Testis (tissue), 3 donors: ENCODE data around the gene PARVG. TPM values are rescaled to one million over a fixed set of nuclear protein-coding genes. Genes with fewer than 3 reads are reported as not detected.

Experiments used
- DNase-seq: peaks from one replicate; pipeline ENCODE4 v3.0.0-alpha.2; 2019
- H3K27ac ChIP-seq, 2 donors: fragments of 200-600 bp; sonication (generic); one replicate each; pipeline ENCODE4 v1.5.1; 2019
- H3K27me3 ChIP-seq: fragments of 200-600 bp; sonication (generic); one replicate; pipeline ENCODE4 v1.5.1; 2019
- H3K36me3 ChIP-seq: fragments of 200-600 bp; sonication (generic); one replicate; pipeline ENCODE4 v1.5.1; 2017; ENCODE audit warnings: low read depth; ENCODE audit errors: missing control alignments
- H3K4me1 ChIP-seq: fragments of 200-600 bp; sonication (generic); one replicate; pipeline ENCODE4 v1.5.1; 2019
- H3K4me3 ChIP-seq, 2 donors: fragments of 200-600 bp; sonication (generic); one replicate each; pipeline ENCODE4 v1.5.1; 2017 to 2019
- H3K9me3 ChIP-seq: fragments of 200-600 bp; sonication (generic); one replicate; pipeline ENCODE4 v1.5.1; 2017
- CTCF ChIP-seq, 3 experiments: fragments of 450-650 bp in 2 of 3; fragments of 200-600 bp in 1 of 3; sonication (generic) in 1 of 3; IDR thresholded peaks; one replicate each; pipeline ENCODE4 v1.5.1; 2016 to 2019; ENCODE audit warnings: antibody characterized with exemption in 3 of 3, mild to moderate bottlenecking in 2 of 3, moderate library complexity in 1 of 3
- POLR2A ChIP-seq: fragments of 450-650 bp; IDR thresholded peaks from one replicate; pipeline ENCODE4 v1.6.1; 2017; ENCODE audit warnings: antibody characterized with exemption, mild to moderate bottlenecking, moderate library complexity
- WGBS, 2 donors: methylation state at CpG; one replicate each; pipeline ENCODE4 v1.1.5; 2018; 5-methylcytosine and 5-hydroxymethylcytosine counted together
- intact Hi-C: fragments of 100-400 bp; cut with DNase I; formaldehyde crosslinking; loops from one replicate; pipeline ENCODE4 v1.15.1; 2023; ENCODE audit warnings: low total_unique reads
- polyA plus RNA-seq: library from polyadenylated mRNA; stranded (reverse); fragments of 350-450 nt; fragmentation: Illumina TruSeq; extraction: RNeasy Lipid Tissue Mini Kit (QIAGEN cat#74804); gene quantifications from one replicate; pipeline ENCODE4 v1.2.3, GENCODE V29; 2014; ENCODE audit warnings: low read depth, low replicate concordance; ENCODE audit not compliant: insufficient read depth
- total RNA-seq, 2 donors: library from RNA; depleted of rRNA; stranded (reverse); fragments of >200 nt; gene quantifications; one replicate each; pipeline ENCODE4 v1.2.3, GENCODE V29; 2016

Gene PARVG
- total and polyA plus RNA-seq, 3 donors from 2014 or later = 7.2 to 14.1 (median 9.7) TPM

GRCh38 chr22:44247923-44248892 lies 67.5 kb downstream of the PARVG start:
- Histone ChIP-seq H3K4me1 (no peaks in the 10 kb centered on the region), H3K9me3 (no peaks in the 10 kb centered on the region), H3K27me3 (no peaks in the 10 kb centered on the region), H3K4me3 (no peak overlapping the region), H3K36me3 (no peaks in the 10 kb centered on the region), H3K27ac (no peak overlapping the region)
- no peak for TF ChIP-seq POLR2A
- TF ChIP-seq CTCF (IDR thresholded peaks at IDR 0.05) = no peak
- 91 to 95% methylated on average over 15 to 25 of the region's 25 CpGs for WGBS, 2 donors
- intact Hi-C loops = no loop called here
- DNase-seq = no peak

- no peak for DNase-seq
- 88 to 97% methylated on average over 10 of the region's 10 CpGs for WGBS, 2 donors
- no peaks in the 10 kb centered on the region for H3K36me3 ChIP-seq
- H3K9me3 ChIP-seq = no peaks in the 10 kb centered on the region
- H3K27ac ChIP-seq = no peak overlapping the region
- H3K4me3 ChIP-seq = no peak overlapping the region
- H3K27me3 ChIP-seq = no peaks in the 10 kb centered on the region
- intact Hi-C loops = no loop called here
- no peaks in the 10 kb centered on the region for H3K4me1 ChIP-seq
- TF ChIP-seq POLR2A = no peak
- no peak for TF ChIP-seq CTCF (IDR thresholded peaks at IDR 0.05)
Measured at GRCh38 chr22:44248926-44249325, 68.2 kb downstream of the PARVG start.

- no peak for TF ChIP-seq CTCF (IDR thresholded peaks at IDR 0.05)
- no peak for TF ChIP-seq POLR2A
- H3K4me1 ChIP-seq = no peaks in the 10 kb centered on the region
- no peak overlapping the region for H3K27ac ChIP-seq
- intact Hi-C loops = no loop called here
- no peak for DNase-seq
- 92 to 93% methylated on average over 11 to 12 of the region's 12 CpGs for WGBS, 2 donors
- H3K9me3 ChIP-seq = no peaks in the 10 kb centered on the region
- no peak overlapping the region for H3K4me3 ChIP-seq
- no peaks in the 10 kb centered on the region for H3K27me3 ChIP-seq
- no peaks in the 10 kb centered on the region for H3K36me3 ChIP-seq
Measured at GRCh38 chr22:44249376-44250147, 68.8 kb downstream of the PARVG start.

GRCh38 chr22:44254811-44255210 lies 74.1 kb downstream of the PARVG start:
- H3K36me3 ChIP-seq = no peaks in the 10 kb centered on the region
- TF ChIP-seq CTCF (IDR thresholded peaks at IDR 0.05) (no peak), POLR2A (no peak)
- H3K27ac ChIP-seq = no peak overlapping the region
- no peaks in the 10 kb centered on the region for H3K9me3 ChIP-seq
- intact Hi-C loops = no loop called here
- H3K27me3 ChIP-seq = no peaks in the 10 kb centered on the region
- 93 to 95% methylated on average over 2 of the region's 2 CpGs for WGBS, 2 donors
- no peak overlapping the region for H3K4me3 ChIP-seq
- no peak for DNase-seq
- no peaks in the 10 kb centered on the region for H3K4me1 ChIP-seq
